GM12878 (cell line): Measurements from ENCODE around the gene RFX7.

ENCODE experiments used
- EP300 ChIP-seq, 2 experiments: fragments of 150-350 bp in 1 of 2; IDR thresholded peaks; 2 replicates each; pipeline ENCODE4 v1.6.1; 2011 to 2012; ENCODE audit warnings: low read depth in 2 of 2, low read length in 2 of 2, borderline replicate concordance in 1 of 2, improper control_type of control experiment in 1 of 2, inconsistent platforms in 1 of 2; ENCODE audit not compliant: control insufficient read depth in 1 of 2
- HDAC2 ChIP-seq: fragments of 200-600 bp; sonication (generic); IDR thresholded peaks from 2 replicates; pipeline ENCODE4 v1.6.1; 2017
- MEF2A ChIP-seq: IDR thresholded peaks from 2 replicates; pipeline ENCODE4 v1.6.1; 2011; ENCODE audit warnings: low read depth, mild to moderate bottlenecking, low read length, moderate library complexity; ENCODE audit not compliant: insufficient read depth
- NFYB ChIP-seq: IDR thresholded peaks from 2 replicates; pipeline ENCODE4 v1.6.1; 2011; ENCODE audit warnings: low read depth, mild to moderate bottlenecking, low read length, improper control_type of control experiment, moderate library complexity; ENCODE audit not compliant: insufficient read depth

- TF ChIP-seq MEF2A (no peak), NFYB (no peak), HDAC2 (no peak), EP300 (IDR thresholded peaks at IDR 0.05; ENCODE audit: borderline replicate concordance in 1 of 2, control insufficient read depth in 1 of 2, low read depth in 2 of 2, low read length in 2 of 2) (no peak)
Measured at GRCh38 chr15:56076640-56077039, 167.0 kb downstream of the RFX7 start.
